ENCODE data around the gene IPCEF1.

Gene IPCEF1

DNA sequence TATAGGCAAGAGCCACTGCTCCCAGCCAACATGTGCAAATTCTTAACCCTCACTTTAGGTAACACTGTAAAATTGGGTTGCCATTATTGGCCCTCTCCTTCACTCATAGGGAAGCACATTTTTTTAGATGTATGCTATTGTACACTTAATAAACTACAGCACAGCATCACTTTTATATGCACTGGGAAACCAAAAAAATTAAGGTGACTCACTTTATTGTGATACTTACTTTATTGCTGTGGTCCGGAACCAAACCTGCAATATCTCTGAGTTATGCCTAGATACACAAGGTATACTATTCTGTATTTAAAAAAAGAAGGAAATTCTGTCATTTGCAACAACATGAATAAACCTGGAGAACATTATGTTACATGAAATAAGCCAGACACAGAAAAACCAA lies 40.5 kb downstream of the IPCEF1 start (continued):
- no peak for TF ChIP-seq SNAI2 (CRISPR knock-in tag; IDR thresholded peaks at IDR 0.05)
- TF ChIP-seq, protein P1, sequence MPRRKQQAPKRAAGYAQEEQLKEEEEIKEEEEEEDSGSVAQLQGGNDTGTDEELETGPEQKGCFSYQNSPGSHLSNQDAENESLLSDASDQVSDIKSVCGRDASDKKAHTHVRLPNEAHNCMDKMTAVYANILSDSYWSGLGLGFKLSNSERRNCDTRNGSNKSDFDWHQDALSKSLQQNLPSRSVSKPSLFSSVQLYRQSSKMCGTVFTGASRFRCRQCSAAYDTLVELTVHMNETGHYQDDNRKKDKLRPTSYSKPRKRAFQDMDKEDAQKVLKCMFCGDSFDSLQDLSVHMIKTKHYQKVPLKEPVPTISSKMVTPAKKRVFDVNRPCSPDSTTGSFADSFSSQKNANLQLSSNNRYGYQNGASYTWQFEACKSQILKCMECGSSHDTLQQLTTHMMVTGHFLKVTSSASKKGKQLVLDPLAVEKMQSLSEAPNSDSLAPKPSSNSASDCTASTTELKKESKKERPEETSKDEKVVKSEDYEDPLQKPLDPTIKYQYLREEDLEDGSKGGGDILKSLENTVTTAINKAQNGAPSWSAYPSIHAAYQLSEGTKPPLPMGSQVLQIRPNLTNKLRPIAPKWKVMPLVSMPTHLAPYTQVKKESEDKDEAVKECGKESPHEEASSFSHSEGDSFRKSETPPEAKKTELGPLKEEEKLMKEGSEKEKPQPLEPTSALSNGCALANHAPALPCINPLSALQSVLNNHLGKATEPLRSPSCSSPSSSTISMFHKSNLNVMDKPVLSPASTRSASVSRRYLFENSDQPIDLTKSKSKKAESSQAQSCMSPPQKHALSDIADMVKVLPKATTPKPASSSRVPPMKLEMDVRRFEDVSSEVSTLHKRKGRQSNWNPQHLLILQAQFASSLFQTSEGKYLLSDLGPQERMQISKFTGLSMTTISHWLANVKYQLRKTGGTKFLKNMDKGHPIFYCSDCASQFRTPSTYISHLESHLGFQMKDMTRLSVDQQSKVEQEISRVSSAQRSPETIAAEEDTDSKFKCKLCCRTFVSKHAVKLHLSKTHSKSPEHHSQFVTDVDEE (CRISPR knock-in tag; IDR thresholded peaks at IDR 0.05), result no peak
- TF ChIP-seq CSDC2 (CRISPR knock-in tag; IDR thresholded peaks at IDR 0.05), result no peak

DNA sequence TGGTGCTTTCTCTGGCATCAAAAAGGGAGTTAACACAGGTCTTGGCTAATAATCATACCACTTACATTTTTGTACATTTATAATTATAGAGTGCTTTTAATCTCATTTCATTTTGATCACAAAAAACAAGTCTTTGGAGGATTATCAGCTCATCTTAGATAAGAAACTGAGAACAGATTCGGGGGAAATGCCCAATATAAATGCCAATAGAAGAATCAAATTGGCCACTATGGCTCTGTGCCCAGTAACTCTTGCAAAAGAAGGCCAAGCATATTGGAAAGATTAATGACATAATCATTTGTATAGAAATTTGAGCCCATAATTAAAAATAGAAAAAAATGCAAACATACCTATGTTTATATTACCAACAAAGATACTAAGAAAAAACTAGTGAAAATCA lies 42.5 kb downstream of the IPCEF1 start:
- TF ChIP-seq ZNF70 (CRISPR knock-in tag; IDR thresholded peaks at IDR 0.05) (no peak), ISL1 (CRISPR knock-in tag; IDR thresholded peaks at IDR 0.05) (peak; percentile 72)
- no peak for ATAC-seq

- no peak for TF ChIP-seq BACH2 (CRISPR knock-in tag; IDR thresholded peaks at IDR 0.05; ENCODE audit: borderline replicate concordance)
- no peak for TF ChIP-seq POU6F1 (CRISPR knock-in tag; IDR thresholded peaks at IDR 0.05; ENCODE audit: borderline replicate concordance, low read depth)
- TF ChIP-seq ESRRG (CRISPR knock-in tag; IDR thresholded peaks at IDR 0.05), result no peak
- no peak for TF ChIP-seq ZFP3 (CRISPR knock-in tag; IDR thresholded peaks at IDR 0.05)
- TF ChIP-seq ZNF8 (CRISPR knock-in tag; IDR thresholded peaks at IDR 0.05), result no peak
- TF ChIP-seq ARNTL (CRISPR knock-in tag; IDR thresholded peaks at IDR 0.05; ENCODE audit: borderline replicate concordance, low read depth), result no peak
- TF ChIP-seq ZFP30 (CRISPR knock-in tag; IDR thresholded peaks at IDR 0.05), result no peak
- TF ChIP-seq ZNF565 (CRISPR knock-in tag; conservative IDR thresholded peaks at IDR 0.05; ENCODE audit: low read depth), result no peak
- TF ChIP-seq ZNF70 (CRISPR knock-in tag; IDR thresholded peaks at IDR 0.05), result no peak
- no peak for TF ChIP-seq TCF4 (CRISPR knock-in tag; IDR thresholded peaks at IDR 0.05; ENCODE audit: borderline replicate concordance)
- TF ChIP-seq ZC3H10 (CRISPR knock-in tag; IDR thresholded peaks at IDR 0.05), result no peak
- TF ChIP-seq, protein P1 (CRISPR knock-in tag; IDR thresholded peaks at IDR 0.05), result no peak
- TF ChIP-seq GLIS3 (CRISPR knock-in tag; IDR thresholded peaks at IDR 0.05), result no peak
- TF ChIP-seq PATZ1 (CRISPR knock-in tag; IDR thresholded peaks at IDR 0.05; ENCODE audit: borderline replicate concordance), result no peak
- no peak for TF ChIP-seq TOX (CRISPR knock-in tag; IDR thresholded peaks at IDR 0.05; ENCODE audit: borderline replicate concordance)
- no peak for TF ChIP-seq SNAI2 (CRISPR knock-in tag; IDR thresholded peaks at IDR 0.05)
- no peak for TF ChIP-seq OSR1 (CRISPR knock-in tag; IDR thresholded peaks at IDR 0.05)
- no peak for TF ChIP-seq RARB (CRISPR knock-in tag; IDR thresholded peaks at IDR 0.05)
- no peak for TF ChIP-seq ISL1 (CRISPR knock-in tag; IDR thresholded peaks at IDR 0.05)
- no peak for ATAC-seq
These were observed 47.6 kb downstream of the IPCEF1 start for GRCh38 chr6:154308986-154309385.
